ENCODE results near the gene ADARB2. TPM values are rescaled to one million over a fixed set of nuclear protein-coding genes. Genes with fewer than 3 reads are reported as not detected.

The ADARB2 gene
- total and polyA plus RNA-seq, 2 experiments from 2014 or later = not detected

GRCh38 chr10:1214882-1215540, 522.3 kb downstream of the ADARB2 start:
- no peaks in the 10 kb centered on the region for H3K79me2 ChIP-seq (ENCODE audit: insufficient read depth)
- no peak overlapping the region for H3K9ac ChIP-seq
- H4K20me1 ChIP-seq (ENCODE audit: insufficient read depth) = no peaks in the 10 kb centered on the region
- DNase-seq = no peak
- no peak overlapping the region for H3K4me3 ChIP-seq
- WGBS, 2 experiments (ENCODE audit: low coverage in 1 of 2, low lambda C conversion rate in 2 of 2, missing lambda C conversion rate in 2 of 2) = 25 to 42% methylated on average over 15 of the region's 16 CpGs
- no peaks in the 10 kb centered on the region for H3K27me3 ChIP-seq (replicated peaks; ENCODE audit: insufficient read depth)
- H3F3A ChIP-seq (ENCODE audit: insufficient read depth) = no peaks in the 10 kb centered on the region
- no peaks in the 10 kb centered on the region for H3K9me2 ChIP-seq (ENCODE audit: insufficient read depth)
- TF ChIP-seq EZH2 (IDR thresholded peaks at IDR 0.05; ENCODE audit: insufficient read depth, poor library complexity, severe bottlenecking) (no peak), EZH2phosphoT487 (IDR thresholded peaks at IDR 0.05; ENCODE audit: insufficient read depth, low read depth) (no peak)
- H2AFZ ChIP-seq = no peak overlapping the region
- H3K4me2 ChIP-seq (ENCODE audit: unreplicated experiment) = no peak overlapping the region
- no peaks in the 10 kb centered on the region for H3K4me1 ChIP-seq (ENCODE audit: insufficient read depth)
- H3K9me3 ChIP-seq (ENCODE audit: low read depth) = no peaks in the 10 kb centered on the region
- no peaks in the 10 kb centered on the region for H3K36me3 ChIP-seq (ENCODE audit: low read depth)
- in situ Hi-C loops (cut with MboI) = no loop called here
- H3K27ac ChIP-seq = no peak overlapping the region

GRCh38 chr10:1214071-1214675, 523.2 kb downstream of the ADARB2 start:
- DNase-seq = no peak
- Histone ChIP-seq H3K4me1 (ENCODE audit: insufficient read depth) (no peaks in the 10 kb centered on the region), H3F3A (ENCODE audit: insufficient read depth) (no peaks in the 10 kb centered on the region), H3K27me3 (replicated peaks; ENCODE audit: insufficient read depth) (no peaks in the 10 kb centered on the region), H3K9me2 (ENCODE audit: insufficient read depth) (no peaks in the 10 kb centered on the region), H4K20me1 (ENCODE audit: insufficient read depth) (no peaks in the 10 kb centered on the region), H3K4me3 (no peak overlapping the region), H3K36me3 (ENCODE audit: low read depth) (no peaks in the 10 kb centered on the region), H2AFZ (no peak overlapping the region), H3K4me2 (ENCODE audit: unreplicated experiment) (no peak overlapping the region), H3K9ac (no peak overlapping the region), H3K27ac (no peak overlapping the region), H3K9me3 (ENCODE audit: low read depth) (no peaks in the 10 kb centered on the region), H3K79me2 (ENCODE audit: insufficient read depth) (no peaks in the 10 kb centered on the region)
- in situ Hi-C loops (cut with MboI) = no loop called here
- 66 to 69% methylated on average over 15 to 24 of the region's 28 CpGs for WGBS, 2 experiments (ENCODE audit: low coverage in 1 of 2, low lambda C conversion rate in 2 of 2, missing lambda C conversion rate in 2 of 2)
- TF ChIP-seq EZH2phosphoT487 (IDR thresholded peaks at IDR 0.05; ENCODE audit: insufficient read depth, low read depth) (no peak), EZH2 (IDR thresholded peaks at IDR 0.05; ENCODE audit: insufficient read depth, poor library complexity, severe bottlenecking) (no peak)

- no peaks in the 10 kb centered on the region for H3K27me3 ChIP-seq (replicated peaks; ENCODE audit: insufficient read depth)
- H3K36me3 ChIP-seq (ENCODE audit: low read depth) = no peaks in the 10 kb centered on the region
- in situ Hi-C loops (cut with MboI) = no loop called here
- H3K9ac ChIP-seq = no peak overlapping the region
- no peak overlapping the region for H2AFZ ChIP-seq
- no peak for TF ChIP-seq EZH2phosphoT487 (IDR thresholded peaks at IDR 0.05; ENCODE audit: insufficient read depth, low read depth)
- no peak for TF ChIP-seq EZH2 (IDR thresholded peaks at IDR 0.05; ENCODE audit: insufficient read depth, poor library complexity, severe bottlenecking)
- no peak overlapping the region for H3K4me3 ChIP-seq
- H4K20me1 ChIP-seq (ENCODE audit: insufficient read depth) = no peaks in the 10 kb centered on the region
- no peaks in the 10 kb centered on the region for H3K79me2 ChIP-seq (ENCODE audit: insufficient read depth)
- no peak for DNase-seq
- H3K4me1 ChIP-seq (ENCODE audit: insufficient read depth) = no peaks in the 10 kb centered on the region
- 55 to 57% methylated on average over 21 of the region's 21 CpGs for WGBS, 2 experiments (ENCODE audit: low coverage in 1 of 2, low lambda C conversion rate in 2 of 2, missing lambda C conversion rate in 2 of 2)
- H3K4me2 ChIP-seq (ENCODE audit: unreplicated experiment) = no peak overlapping the region
- H3K27ac ChIP-seq = no peak overlapping the region
- no peaks in the 10 kb centered on the region for H3K9me2 ChIP-seq (ENCODE audit: insufficient read depth)
- H3K9me3 ChIP-seq (ENCODE audit: low read depth) = no peaks in the 10 kb centered on the region
- H3F3A ChIP-seq (ENCODE audit: insufficient read depth) = no peaks in the 10 kb centered on the region
Observed at GRCh38 chr10:1213252-1214070, 523.9 kb downstream of the ADARB2 start.

- no peaks in the 10 kb centered on the region for H3K9me3 ChIP-seq (ENCODE audit: low read depth)
- H2AFZ ChIP-seq = no peak overlapping the region
- H3K36me3 ChIP-seq (ENCODE audit: low read depth) = no peaks in the 10 kb centered on the region
- H3K9me2 ChIP-seq (ENCODE audit: insufficient read depth) = no peaks in the 10 kb centered on the region
- TF ChIP-seq EZH2 (IDR thresholded peaks at IDR 0.05; ENCODE audit: insufficient read depth, poor library complexity, severe bottlenecking) (no peak), EZH2phosphoT487 (IDR thresholded peaks at IDR 0.05; ENCODE audit: insufficient read depth, low read depth) (no peak)
- WGBS, 2 experiments (ENCODE audit: low coverage in 1 of 2, low lambda C conversion rate in 2 of 2, missing lambda C conversion rate in 2 of 2) = 30 to 40% methylated on average over 9 of the region's 9 CpGs
- no peaks in the 10 kb centered on the region for H4K20me1 ChIP-seq (ENCODE audit: insufficient read depth)
- H3K4me2 ChIP-seq (ENCODE audit: unreplicated experiment) = no peak overlapping the region
- H3K4me3 ChIP-seq = no peak overlapping the region
- in situ Hi-C loops (cut with MboI) = no loop called here
- H3F3A ChIP-seq (ENCODE audit: insufficient read depth) = no peaks in the 10 kb centered on the region
- DNase-seq = no peak
- H3K79me2 ChIP-seq (ENCODE audit: insufficient read depth) = no peaks in the 10 kb centered on the region
- H3K27ac ChIP-seq = no peak overlapping the region
- H3K27me3 ChIP-seq (replicated peaks; ENCODE audit: insufficient read depth) = no peaks in the 10 kb centered on the region
- H3K9ac ChIP-seq = no peak overlapping the region
- no peaks in the 10 kb centered on the region for H3K4me1 ChIP-seq (ENCODE audit: insufficient read depth)
Observed at GRCh38 chr10:1212571-1213141, 524.7 kb downstream of the ADARB2 start.
